Uterus (tissue), 4 donors: ENCODE measurements around the gene RFX2. TPM values are rescaled to one million over a fixed set of nuclear protein-coding genes. Genes with fewer than 3 reads are reported as not detected.
"Not testable (repeated sequence)": the region's sequence is repeated elsewhere in the genome, so short reads cannot be mapped to it uniquely, and the experiment has no call there.

Experiments used
- DNase-seq, 2 donors: peaks; one replicate each; pipeline ENCODE4 v3.0.0-alpha.2; 2019 to 2020
- H3K27ac ChIP-seq, 2 donors: fragments of 200-600 bp; sonication (generic); 1 replicate in 1 of 2; 2 replicates in 1 of 2; pipeline ENCODE4 v1.5.1; 2016 to 2018
- H3K27me3 ChIP-seq, 2 donors: fragments of 200-600 bp; sonication (generic); one replicate each; pipeline ENCODE4 v1.5.1; 2018 to 2019; ENCODE audit warnings: control low read depth in 1 of 2
- H3K36me3 ChIP-seq, 2 donors: fragments of 200-600 bp; sonication (generic); one replicate each; pipeline ENCODE4 v1.5.1; 2019; ENCODE audit warnings: control low read depth in 1 of 2
- H3K4me1 ChIP-seq, 2 donors: fragments of 200-600 bp; sonication (generic); one replicate each; pipeline ENCODE4 v1.5.1; 2018 to 2019; ENCODE audit warnings: control low read depth in 1 of 2
- H3K4me3 ChIP-seq, 2 donors: fragments of 200-600 bp; sonication (generic); 1 replicate in 1 of 2; 2 replicates in 1 of 2; pipeline ENCODE4 v1.5.1; 2018 to 2019; ENCODE audit warnings: mild to moderate bottlenecking in 1 of 2
- H3K9me3 ChIP-seq, 2 donors: fragments of 200-600 bp; sonication (generic); one replicate each; pipeline ENCODE4 v1.5.1; 2019; ENCODE audit warnings: control low read depth in 1 of 2
- POLR2A ChIP-seq, 2 donors: fragments of 450-650 bp; IDR thresholded peaks; one replicate each; pipeline ENCODE4 v1.6.1; 2016; ENCODE audit warnings: antibody characterized with exemption in 2 of 2, mild to moderate bottlenecking in 1 of 2, moderate library complexity in 1 of 2
- intact Hi-C: fragments of 100-400 bp; cut with DNase I; formaldehyde crosslinking; loops from one replicate; pipeline ENCODE4 v1.15.1; 2023; ENCODE audit warnings: low total_unique reads
- total RNA-seq, 4 donors: library from RNA; depleted of rRNA in 3 of 4; stranded (reverse); fragments of >200 nt in 3 of 4; gene quantifications; one replicate each; pipeline versions ENCODE4 v1.1.0 to v1.2.4, GENCODE V29; 2014 to 2023
- TF ChIP-seq, protein P1 (sequence below), 4 experiments: fragments of 200-600 bp in 2 of 4; fragments of 450-650 bp in 2 of 4; sonication (generic) in 2 of 4; IDR thresholded peaks; one replicate each; pipeline ENCODE4 v1.5.1; 2016 to 2019; ENCODE audit warnings: antibody characterized with exemption in 4 of 4, mild to moderate bottlenecking in 2 of 4, moderate library complexity in 1 of 4
- donor health status: DM: yes; HTN: yes; CAD: no.

RFX2 gene
- total RNA-seq, 4 donors from 2014 or later, result 10.5 to 77.9 (median 22.8) TPM

DNA sequence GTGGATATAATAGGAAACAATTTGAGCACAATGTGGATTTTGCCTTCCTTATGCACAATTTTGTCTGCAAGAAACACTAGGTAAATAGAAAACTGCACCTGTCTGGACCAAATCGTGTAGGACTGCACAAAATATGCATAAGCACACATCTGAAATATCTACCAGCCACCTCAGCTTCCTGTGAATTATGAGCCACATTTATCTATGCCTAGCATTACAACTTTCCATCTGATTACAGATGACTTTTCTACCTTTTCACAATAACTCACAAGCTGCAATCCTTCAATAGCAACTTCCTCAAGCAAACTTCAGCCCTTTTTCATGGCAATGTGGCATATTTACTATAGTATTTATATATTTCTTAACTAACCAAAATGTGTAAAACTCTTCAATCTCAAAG, 5.7 kb upstream of the RFX2 start:
- Histone ChIP-seq H3K4me3 (no peak overlapping the region), H3K27me3 (no peaks in the 10 kb centered on the region), H3K9me3 (no peaks in the 10 kb centered on the region), H3K27ac (no peak overlapping the region), H3K36me3 (no peaks in the 10 kb centered on the region), H3K4me1 (no peaks in the 10 kb centered on the region)
- TF ChIP-seq POLR2A (IDR thresholded peaks at IDR 0.05), result no peak
- TF ChIP-seq, protein P1, sequence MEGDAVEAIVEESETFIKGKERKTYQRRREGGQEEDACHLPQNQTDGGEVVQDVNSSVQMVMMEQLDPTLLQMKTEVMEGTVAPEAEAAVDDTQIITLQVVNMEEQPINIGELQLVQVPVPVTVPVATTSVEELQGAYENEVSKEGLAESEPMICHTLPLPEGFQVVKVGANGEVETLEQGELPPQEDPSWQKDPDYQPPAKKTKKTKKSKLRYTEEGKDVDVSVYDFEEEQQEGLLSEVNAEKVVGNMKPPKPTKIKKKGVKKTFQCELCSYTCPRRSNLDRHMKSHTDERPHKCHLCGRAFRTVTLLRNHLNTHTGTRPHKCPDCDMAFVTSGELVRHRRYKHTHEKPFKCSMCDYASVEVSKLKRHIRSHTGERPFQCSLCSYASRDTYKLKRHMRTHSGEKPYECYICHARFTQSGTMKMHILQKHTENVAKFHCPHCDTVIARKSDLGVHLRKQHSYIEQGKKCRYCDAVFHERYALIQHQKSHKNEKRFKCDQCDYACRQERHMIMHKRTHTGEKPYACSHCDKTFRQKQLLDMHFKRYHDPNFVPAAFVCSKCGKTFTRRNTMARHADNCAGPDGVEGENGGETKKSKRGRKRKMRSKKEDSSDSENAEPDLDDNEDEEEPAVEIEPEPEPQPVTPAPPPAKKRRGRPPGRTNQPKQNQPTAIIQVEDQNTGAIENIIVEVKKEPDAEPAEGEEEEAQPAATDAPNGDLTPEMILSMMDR (IDR thresholded peaks at IDR 0.05), result no peak
- intact Hi-C loops, result no loop called here
- DNase-seq, result no peak

DNA sequence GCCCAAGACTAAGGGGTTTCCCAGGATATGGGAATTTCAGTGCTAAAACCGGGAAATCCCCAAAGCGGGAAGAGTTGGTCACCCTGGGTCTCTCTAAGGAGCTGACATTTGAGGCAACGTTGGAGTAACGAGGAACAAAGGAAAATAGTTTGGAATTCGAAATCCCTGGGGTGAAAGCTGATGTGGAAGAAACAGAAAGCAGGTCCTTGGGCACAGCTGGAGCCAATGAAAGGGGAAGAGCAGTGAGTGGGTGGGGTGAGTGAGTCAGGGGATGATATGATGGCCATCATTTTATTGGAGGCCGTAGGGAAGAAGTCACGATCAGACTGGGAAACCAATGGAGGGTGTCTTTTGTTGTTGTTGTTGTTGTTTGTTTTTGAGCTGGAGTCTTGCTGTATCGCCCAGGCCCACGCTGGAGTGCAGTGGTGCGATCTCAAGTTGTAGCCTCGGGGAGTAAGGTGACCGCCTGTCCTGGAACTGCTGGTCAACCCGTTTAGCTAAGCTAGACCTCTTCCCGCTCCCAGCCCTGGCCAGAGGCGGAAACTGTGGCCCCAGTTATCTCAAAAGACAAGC, 3.4 kb upstream of the RFX2 start:
- Histone ChIP-seq H3K36me3 (no peaks in the 10 kb centered on the region), H3K4me1 (no peaks in the 10 kb centered on the region), H3K9me3 (no peaks in the 10 kb centered on the region), H3K4me3 (no peak overlapping the region), H3K27me3 (no peaks in the 10 kb centered on the region), H3K27ac (no peak overlapping the region)
- TF ChIP-seq POLR2A (IDR thresholded peaks at IDR 0.05), result no peak
- TF ChIP-seq, protein P1 (IDR thresholded peaks at IDR 0.05), result no peak
- no peak for DNase-seq
- intact Hi-C loops, result no loop called here

DNA sequence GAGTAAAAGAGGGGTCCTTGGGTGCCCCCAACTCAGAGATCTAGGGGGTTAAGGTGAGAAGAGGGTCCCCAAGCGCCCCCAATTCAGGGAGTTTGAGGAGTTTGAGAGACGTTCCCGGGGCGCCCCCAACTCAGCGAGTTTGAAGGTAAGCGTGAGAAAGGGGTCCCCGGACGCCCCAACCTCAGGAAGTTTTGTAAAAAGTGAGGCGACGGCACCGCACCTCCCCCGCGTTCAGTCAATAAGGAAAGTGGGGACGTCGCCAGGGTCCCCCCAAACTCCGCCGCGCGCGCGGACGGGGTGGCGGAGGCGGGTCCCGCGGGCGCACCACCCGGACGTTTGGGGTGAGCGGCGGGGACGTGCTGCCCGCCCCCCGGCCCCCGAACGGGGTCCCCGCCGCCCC, 353 bp downstream of the RFX2 start:
- Histone ChIP-seq H3K9me3 (no peaks in the 10 kb centered on the region), H3K4me1 (no peaks in the 10 kb centered on the region), H3K4me3 (peak overlapping the region; percentile 57 to 92), H3K27me3 (no peaks in the 10 kb centered on the region), H3K27ac (peak overlapping the region; percentile 91 to 94), H3K36me3 (no peaks in the 10 kb centered on the region)
- TF ChIP-seq, protein P1 (IDR thresholded peaks at IDR 0.05), result no peak
- no peak for TF ChIP-seq POLR2A (IDR thresholded peaks at IDR 0.05)
- DNase-seq, result peak in 1 of 2 donors; percentile 51
- intact Hi-C loops, result loop anchor here (5.0 kb wide), 1 partner anchor 53 kb away; no protein-coding TSS in a partner anchor

DNA sequence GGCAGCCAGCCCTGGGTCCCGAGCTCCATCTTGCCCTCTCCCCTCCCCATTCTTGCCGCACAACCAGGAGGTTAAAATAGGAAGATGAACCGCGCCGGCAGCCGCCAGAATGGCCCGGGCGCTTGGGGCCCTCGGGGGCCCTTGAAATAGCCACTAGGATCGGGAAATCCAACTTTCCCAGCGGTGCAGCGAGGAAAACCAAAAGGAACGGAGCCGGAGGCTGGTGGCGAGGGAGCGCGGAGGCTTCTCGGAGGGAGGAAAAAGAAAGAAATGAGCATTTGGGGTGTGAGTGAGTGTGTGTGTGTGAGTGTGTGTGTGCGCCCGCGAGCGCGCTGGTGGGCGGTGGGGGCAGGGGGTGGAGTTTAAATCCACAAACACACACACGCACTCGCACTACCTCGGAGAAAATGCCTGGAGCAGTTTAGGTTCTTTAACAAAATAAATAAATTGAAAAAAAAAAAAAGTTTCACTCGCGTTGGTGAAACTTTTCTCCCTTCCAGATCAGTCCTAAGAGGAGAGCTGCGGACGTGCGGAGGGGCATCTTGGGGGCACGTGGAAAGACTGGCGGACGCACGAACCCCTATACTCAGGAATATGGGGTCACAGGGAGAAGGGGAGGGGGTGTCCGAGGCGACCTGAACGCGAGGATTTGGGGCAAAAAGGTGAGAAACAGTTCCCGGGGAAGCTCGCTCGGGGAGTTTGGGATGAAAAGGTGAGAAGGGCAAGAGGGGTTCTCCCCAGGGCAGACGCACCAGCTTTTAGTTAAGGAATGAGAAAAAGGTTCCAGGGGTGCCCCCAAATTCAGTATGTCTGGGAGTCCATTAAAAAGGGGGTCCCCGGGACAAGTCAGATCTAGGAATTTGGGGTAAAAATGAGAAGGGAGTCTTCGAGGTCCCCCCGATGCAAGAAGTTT, 1.3 kb downstream of the RFX2 start:
- Histone ChIP-seq H3K9me3 (no peaks in the 10 kb centered on the region), H3K4me1 (peaks cover 0 to 9% of the 10 kb centered on the region in 2 donors), H3K27me3 (no peaks in the 10 kb centered on the region), H3K4me3 (peak overlapping the region; percentile 57 to 92), H3K36me3 (no peaks in the 10 kb centered on the region), H3K27ac (peak overlapping the region; percentile 91 to 94)
- DNase-seq, result peak; percentile 80 to 82
- TF ChIP-seq, protein P1 (IDR thresholded peaks at IDR 0.05), result peak in 1 of 4 experiments; percentile 8
- TF ChIP-seq POLR2A (IDR thresholded peaks at IDR 0.05), result peak; percentile 18 to 59
- intact Hi-C loops, result loop anchor here (5.0 kb wide), 1 partner anchor 52 kb away; no protein-coding TSS in a partner anchor

DNA sequence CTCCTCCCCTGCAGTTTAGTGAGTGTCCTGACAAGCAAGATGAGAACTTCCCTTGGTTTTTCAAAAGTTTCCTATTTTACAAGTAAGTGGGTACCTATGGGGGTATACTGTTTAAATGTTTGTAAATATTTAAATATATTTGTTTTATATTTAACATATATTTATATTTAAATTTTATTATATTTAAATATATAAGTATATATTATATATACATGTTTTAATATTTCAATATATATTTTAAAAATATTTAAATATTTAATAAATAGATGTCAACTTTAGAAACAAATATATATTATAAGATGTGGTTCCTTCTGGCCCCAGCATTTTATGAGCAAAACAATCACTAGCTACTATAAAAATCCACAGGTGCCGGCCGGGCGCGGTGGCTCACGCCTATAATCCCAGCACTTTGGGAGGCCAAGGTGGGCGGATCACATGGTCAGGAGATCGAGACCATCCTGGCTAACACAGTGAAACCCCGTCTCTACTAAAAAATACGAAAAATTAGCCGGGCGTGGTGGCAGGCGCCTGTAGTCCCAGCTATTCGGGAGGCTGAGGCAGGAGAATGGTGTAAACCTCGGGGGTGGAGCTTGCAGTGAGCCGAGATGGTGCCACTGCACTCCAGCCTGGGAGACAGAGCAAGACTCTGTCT, 3.5 kb downstream of the RFX2 start:
- peak overlapping the region; percentile 54 to 94 for H3K27ac ChIP-seq
- DNase-seq, H3K4me3 ChIP-seq, H3K9me3 ChIP-seq, H3K27me3 ChIP-seq, H3K36me3 ChIP-seq: not testable (repeated sequence)
- peaks cover 0 to 14% of the 10 kb centered on the region in 2 donors for H3K4me1 ChIP-seq
- intact Hi-C loops, result loop anchor here (5.0 kb wide), 1 partner anchor 49 kb away; no protein-coding TSS in a partner anchor
